DMS53 treated with DMSO at 0.1 percent for 48 hours (cell line): ENCODE measurements around the gene BPIFB4.

Source experiments
- DNase-seq: peaks from one replicate; lab custom pipeline; 2025; ENCODE audit not compliant: unreplicated experiment; lab: John Stamatoyannopoulos, UW

The BPIFB4 gene

GRCh38 chr20:33061658-33062028 is 17.8 kb upstream of the BPIFB4 start:
- DNase-seq: no peak

- no peak for DNase-seq
Measured at GRCh38 chr20:33062105-33062824, 17.2 kb upstream of the BPIFB4 start.

GRCh38 chr20:33062825-33063149 is 16.7 kb upstream of the BPIFB4 start:
- no peak for DNase-seq

- DNase-seq: no peak
Measured at GRCh38 chr20:33063271-33063670, 16.2 kb upstream of the BPIFB4 start.

GRCh38 chr20:33064572-33065287 is 14.7 kb upstream of the BPIFB4 start:
- no peak for DNase-seq

- DNase-seq: no peak
Measured at GRCh38 chr20:33065785-33066184, 13.7 kb upstream of the BPIFB4 start.

- no peak for DNase-seq
Measured at GRCh38 chr20:33067806-33068205, 11.6 kb upstream of the BPIFB4 start.

- DNase-seq: no peak
Measured at GRCh38 chr20:33068251-33068939, 11.0 kb upstream of the BPIFB4 start.

- DNase-seq: no peak
Measured at GRCh38 chr20:33069673-33070072, 9.8 kb upstream of the BPIFB4 start.

- DNase-seq: no peak
Measured at GRCh38 chr20:33070111-33071053, 9.1 kb upstream of the BPIFB4 start.

- DNase-seq: no peak
Measured at GRCh38 chr20:33071198-33071597, 8.2 kb upstream of the BPIFB4 start.

- DNase-seq: no peak
Measured at GRCh38 chr20:33072362-33072761, 7.1 kb upstream of the BPIFB4 start.

GRCh38 chr20:33072813-33073212 is 6.6 kb upstream of the BPIFB4 start:
- no peak for DNase-seq

- no peak for DNase-seq
Measured at GRCh38 chr20:33074675-33075074, 4.8 kb upstream of the BPIFB4 start.

GRCh38 chr20:33075281-33075680 is 4.2 kb upstream of the BPIFB4 start:
- no peak for DNase-seq

GRCh38 chr20:33076662-33077372 is 2.6 kb upstream of the BPIFB4 start:
- no peak for DNase-seq

- DNase-seq: no peak
Measured at GRCh38 chr20:33081411-33082154, 2.1 kb downstream of the BPIFB4 start.

GRCh38 chr20:33082546-33082945 is 3.1 kb downstream of the BPIFB4 start:
- no peak for DNase-seq

GRCh38 chr20:33083544-33084340 is 4.3 kb downstream of the BPIFB4 start:
- no peak for DNase-seq
